ENCODE results near the gene PLXNA4. TPM values are rescaled to one million over a fixed set of nuclear protein-coding genes. Genes with fewer than 3 reads are reported as not detected.

Gene PLXNA4
- total RNA-seq, 2 experiments from 2014 or later, result 0.75 to 0.85 TPM

- TF ChIP-seq CTCF (IDR thresholded peaks at IDR 0.05), result no peak
- POLR2A ChIA-PET, result no interaction called here
These were observed 11.4 kb downstream of the PLXNA4 start for GRCh38 chr7:132564849-132565248.

GRCh38 chr7:132564090-132564489, 12.2 kb downstream of the PLXNA4 start:
- Mint-ChIP-seq H3K4me1 (ENCODE audit: low read depth) (no peaks in the 10 kb centered on the region), H3K36me3 (ENCODE audit: low read depth) (no peaks in the 10 kb centered on the region), H3K27ac (no peak overlapping the region), H3K9me3 (no peaks in the 10 kb centered on the region), H3K4me3 (no peak overlapping the region), H3K27me3 (peaks cover 48% of the 10 kb centered on the region)
- ChIA-PET POLR2A (no interaction called here), CTCF (no interaction called here)
- ATAC-seq (ENCODE audit: poor library complexity) (no peak), DNase-seq (no peak)
- intact Hi-C loops (cut with DNase I, micrococcal nuclease), result no loop called here
- peaks cover 23% of the 10 kb centered on the region in 2 experiments for H3K27me3 ChIP-seq (ENCODE audit: control insufficient read depth in 1 of 2, insufficient read depth in 2 of 2, low read length in 2 of 2)
- TF ChIP-seq CTCF (IDR thresholded peaks at IDR 0.05), result no peak
- H3K9me3 ChIP-seq (ENCODE audit: control insufficient read depth in 1 of 2, insufficient read depth in 1 of 2, low read length in 2 of 2), result no peaks in the 10 kb centered on the region
- no peak overlapping the region for H3K27ac ChIP-seq (ENCODE audit: low read depth in 1 of 2, low read length in 2 of 2)
- no peaks in the 10 kb centered on the region for H3K36me3 ChIP-seq (ENCODE audit: insufficient read depth, low read length)
- H3K4me3 ChIP-seq (ENCODE audit: low read length), result no peak overlapping the region
- H3K4me1 ChIP-seq (ENCODE audit: insufficient read depth, low read length), result no peaks in the 10 kb centered on the region

More at GRCh38 chr7:132564849-132565248, 11.4 kb downstream of the PLXNA4 start:
- Histone ChIP-seq H3K4me1 (ENCODE audit: insufficient read depth, low read length) (no peaks in the 10 kb centered on the region), H3K36me3 (ENCODE audit: insufficient read depth, low read length) (no peaks in the 10 kb centered on the region), H3K4me3 (ENCODE audit: low read length) (no peak overlapping the region), H3K27ac (ENCODE audit: low read depth in 1 of 2, low read length in 2 of 2) (no peak overlapping the region), H3K27me3 (ENCODE audit: control insufficient read depth in 1 of 2, insufficient read depth in 2 of 2, low read length in 2 of 2) (peaks cover 23% of the 10 kb centered on the region in 2 experiments), H3K9me3 (ENCODE audit: control insufficient read depth in 1 of 2, insufficient read depth in 1 of 2, low read length in 2 of 2) (no peaks in the 10 kb centered on the region)
- CTCF ChIA-PET, result no interaction called here
- Mint-ChIP-seq H3K36me3 (ENCODE audit: low read depth) (no peaks in the 10 kb centered on the region), H3K4me3 (no peak overlapping the region), H3K4me1 (ENCODE audit: low read depth) (no peaks in the 10 kb centered on the region), H3K27me3 (peaks cover 54% of the 10 kb centered on the region), H3K27ac (no peak overlapping the region), H3K9me3 (no peaks in the 10 kb centered on the region)
- intact Hi-C loops (cut with DNase I, micrococcal nuclease), result no loop called here
- DNase-seq (no peak), ATAC-seq (ENCODE audit: poor library complexity) (no peak)

- Mint-ChIP-seq H3K27me3 (peaks cover 36% of the 10 kb centered on the region), H3K27ac (no peak overlapping the region), H3K4me1 (ENCODE audit: low read depth) (no peaks in the 10 kb centered on the region), H3K4me3 (no peak overlapping the region), H3K9me3 (no peaks in the 10 kb centered on the region), H3K36me3 (ENCODE audit: low read depth) (no peaks in the 10 kb centered on the region)
- DNase-seq (no peak), ATAC-seq (ENCODE audit: poor library complexity) (no peak)
- H3K36me3 ChIP-seq (ENCODE audit: insufficient read depth, low read length), result no peaks in the 10 kb centered on the region
- ChIA-PET CTCF (no interaction called here), POLR2A (no interaction called here)
- H3K27ac ChIP-seq (ENCODE audit: low read depth in 1 of 2, low read length in 2 of 2), result no peak overlapping the region
- no peaks in the 10 kb centered on the region for H3K9me3 ChIP-seq (ENCODE audit: control insufficient read depth in 1 of 2, insufficient read depth in 1 of 2, low read length in 2 of 2)
- no peak overlapping the region for H3K4me3 ChIP-seq (ENCODE audit: low read length)
- no peaks in the 10 kb centered on the region for H3K4me1 ChIP-seq (ENCODE audit: insufficient read depth, low read length)
- intact Hi-C loops (cut with DNase I, micrococcal nuclease), result no loop called here
- peaks cover 21 to 23% of the 10 kb centered on the region in 2 experiments for H3K27me3 ChIP-seq (ENCODE audit: control insufficient read depth in 1 of 2, insufficient read depth in 2 of 2, low read length in 2 of 2)
- TF ChIP-seq CTCF (IDR thresholded peaks at IDR 0.05), result no peak
These were observed 13.6 kb downstream of the PLXNA4 start for GRCh38 chr7:132562690-132563089.

Measured in CD4-positive, alpha-beta T cell (primary cell).